Measurements from ENCODE around the gene MIGA2.

GRCh38 chr9:129040113-129040643, 3.8 kb downstream of the MIGA2 start:
- no peak for TF ChIP-seq CTCF (IDR thresholded peaks at IDR 0.05)
- TF ChIP-seq EZH2 (IDR thresholded peaks at IDR 0.05) = no peak
- no peak for TF ChIP-seq EZH2phosphoT487 (IDR thresholded peaks at IDR 0.05)
